ENCODE results near the gene PARD6A.

PARD6A gene

GRCh38 chr16:67650023-67650422 lies 10.7 kb upstream of the PARD6A start:
- TF ChIP-seq CTCF (IDR thresholded peaks at IDR 0.05): no peak

- no peak for TF ChIP-seq CTCF (IDR thresholded peaks at IDR 0.05)
These were observed 9.7 kb upstream of the PARD6A start for GRCh38 chr16:67651039-67651438.

GRCh38 chr16:67651847-67652246 lies 8.9 kb upstream of the PARD6A start:
- TF ChIP-seq CTCF (IDR thresholded peaks at IDR 0.05): no peak

- TF ChIP-seq CTCF (IDR thresholded peaks at IDR 0.05): no peak
These were observed 8.1 kb upstream of the PARD6A start for GRCh38 chr16:67652578-67653127.

GRCh38 chr16:67653128-67653788 lies 7.5 kb upstream of the PARD6A start:
- TF ChIP-seq CTCF (IDR thresholded peaks at IDR 0.05): peak; percentile 40

GRCh38 chr16:67653789-67654402 lies 6.9 kb upstream of the PARD6A start:
- TF ChIP-seq CTCF (IDR thresholded peaks at IDR 0.05): no peak

- TF ChIP-seq CTCF (IDR thresholded peaks at IDR 0.05): no peak
These were observed 6.3 kb upstream of the PARD6A start for GRCh38 chr16:67654403-67654911.
